Memory B cell (primary cell): Measurements from ENCODE around the gene RREB1.

Source experiments
- ATAC-seq: fragments of 150-1000 bp; cut with Tn5 transposase; 2 replicates; pipeline ENCODE4 v1.10.0; 2021; ENCODE audit warnings: low read depth, mild to moderate bottlenecking, moderate library complexity
- DNase-seq, 2 donors: peaks; one replicate each; pipeline ENCODE4 v3.0.0; 2022; ENCODE audit warnings: low spot score in 2 of 2
- H3K27ac Mint-ChIP-seq: one replicate; pipeline ENCODE4 v1.8.0; 2022; ENCODE audit warnings: mild to moderate bottlenecking, moderate library complexity, mixed read lengths
- H3K27me3 Mint-ChIP-seq: one replicate; pipeline ENCODE4 v1.8.0; 2022; ENCODE audit warnings: mixed read lengths
- H3K36me3 Mint-ChIP-seq: one replicate; pipeline ENCODE4 v1.8.0; 2022; ENCODE audit warnings: mild to moderate bottlenecking, mixed read lengths
- H3K4me1 Mint-ChIP-seq: one replicate; pipeline ENCODE4 v1.8.0; 2022; ENCODE audit warnings: mixed read lengths
- H3K4me3 Mint-ChIP-seq: one replicate; pipeline ENCODE4 v1.8.0; 2022; ENCODE audit warnings: mild to moderate bottlenecking, moderate library complexity, mixed read lengths
- H3K9me3 Mint-ChIP-seq: one replicate; pipeline ENCODE4 v1.8.0; 2022; ENCODE audit warnings: mixed read lengths

Gene RREB1

DNA sequence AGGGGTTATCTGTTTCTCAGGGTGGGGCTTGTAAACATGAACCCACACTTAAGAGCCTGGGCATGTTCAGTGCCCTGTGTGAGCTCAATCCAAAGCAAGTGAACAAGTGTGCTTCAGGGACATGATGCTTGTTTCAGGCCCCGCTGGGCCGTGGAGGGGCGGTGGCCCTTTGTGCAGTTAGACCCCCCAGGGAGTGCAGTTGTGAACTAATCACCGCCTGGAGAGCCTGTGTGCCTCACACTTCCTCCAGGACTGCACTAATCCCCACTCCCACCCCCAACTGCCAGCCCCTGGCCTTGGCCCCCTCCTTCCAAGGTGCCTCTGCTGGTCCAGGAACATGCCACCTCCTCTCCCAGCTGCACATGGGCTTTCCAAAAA lies 58.1 kb downstream of the RREB1 start:
- no peak for DNase-seq
- H3K4me1 Mint-ChIP-seq: peaks cover 51% of the 10 kb centered on the region
- H3K27ac Mint-ChIP-seq: no peak overlapping the region
- no peaks in the 10 kb centered on the region for H3K27me3 Mint-ChIP-seq
- H3K4me3 Mint-ChIP-seq: no peak overlapping the region
- no peak for ATAC-seq
- peaks cover 7% of the 10 kb centered on the region for H3K36me3 Mint-ChIP-seq
- H3K9me3 Mint-ChIP-seq: no peaks in the 10 kb centered on the region

DNA sequence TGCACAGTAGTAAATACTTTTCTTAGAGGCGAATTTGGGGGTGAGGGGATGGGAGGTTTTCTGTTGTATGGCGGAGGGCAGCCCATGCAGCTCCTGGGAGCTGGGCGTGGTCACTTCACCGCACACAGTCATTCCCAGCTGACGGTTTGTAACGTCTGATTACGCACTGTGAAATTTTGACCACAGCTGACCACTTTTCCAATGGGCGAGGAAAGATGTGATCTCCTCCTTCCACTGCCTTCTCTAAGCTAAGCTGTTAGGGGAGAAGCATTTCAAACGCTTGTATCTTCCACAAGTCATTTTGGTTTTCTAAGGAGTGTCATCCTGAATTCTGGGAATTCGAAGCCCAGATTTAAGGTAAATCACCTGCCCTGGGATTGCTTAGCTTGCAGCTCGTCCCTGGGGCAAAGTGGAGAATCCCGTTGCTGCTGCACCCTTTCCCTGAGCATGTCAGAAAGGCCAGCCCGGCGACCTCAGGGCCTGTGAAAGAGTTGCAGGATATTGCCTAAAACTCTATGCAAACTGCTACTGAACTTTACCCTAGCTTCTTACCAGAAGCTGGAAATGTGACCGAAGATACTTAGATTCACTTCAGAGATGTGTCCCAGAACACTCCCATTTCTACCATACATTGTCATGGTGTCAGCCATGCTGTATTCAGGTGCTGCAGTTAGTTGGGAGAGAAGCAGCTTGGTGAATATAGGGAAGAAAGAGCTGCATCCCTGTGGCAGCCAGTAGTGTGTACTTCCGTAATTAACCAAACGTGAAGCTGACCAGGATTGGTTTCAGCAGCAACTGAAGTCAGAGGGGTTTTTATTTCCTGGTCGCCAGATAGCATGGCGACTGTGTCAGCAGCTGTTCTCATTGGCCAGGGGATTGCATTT lies 58.9 kb downstream of the RREB1 start:
- DNase-seq (no peak), ATAC-seq (no peak)
- H3K4me1 Mint-ChIP-seq: peaks cover 53% of the 10 kb centered on the region
- no peaks in the 10 kb centered on the region for H3K9me3 Mint-ChIP-seq
- peaks cover 7% of the 10 kb centered on the region for H3K36me3 Mint-ChIP-seq
- no peak overlapping the region for H3K4me3 Mint-ChIP-seq
- no peaks in the 10 kb centered on the region for H3K27me3 Mint-ChIP-seq
- H3K27ac Mint-ChIP-seq: no peak overlapping the region

DNA sequence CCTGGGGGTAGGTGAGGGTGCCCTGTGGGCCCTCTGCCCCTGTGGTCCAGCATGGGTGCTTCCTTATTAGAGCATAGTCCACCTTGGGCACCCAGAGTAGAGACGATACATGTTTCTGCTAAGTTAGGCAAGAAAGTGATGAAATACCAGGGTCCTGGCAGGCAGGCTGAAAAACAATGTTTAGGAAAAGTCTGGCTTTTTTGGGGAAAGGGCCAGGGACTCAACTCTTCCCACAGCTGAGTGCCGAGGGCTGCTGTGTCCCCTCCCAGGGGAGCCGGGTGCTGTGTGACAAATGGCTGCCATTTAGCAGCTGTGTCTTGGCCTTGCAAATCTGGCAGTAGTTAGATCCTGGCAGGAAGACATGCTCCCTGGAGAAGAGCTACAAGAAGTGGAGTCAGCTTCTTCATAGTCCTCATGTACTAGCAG lies 61.5 kb downstream of the RREB1 start:
- Mint-ChIP-seq H3K36me3 (peaks cover 4% of the 10 kb centered on the region), H3K27ac (peak overlapping the region; percentile 53), H3K4me3 (no peak overlapping the region), H3K9me3 (no peaks in the 10 kb centered on the region), H3K4me1 (peaks cover 48% of the 10 kb centered on the region), H3K27me3 (no peaks in the 10 kb centered on the region)
- DNase-seq (no peak), ATAC-seq (no peak)

DNA sequence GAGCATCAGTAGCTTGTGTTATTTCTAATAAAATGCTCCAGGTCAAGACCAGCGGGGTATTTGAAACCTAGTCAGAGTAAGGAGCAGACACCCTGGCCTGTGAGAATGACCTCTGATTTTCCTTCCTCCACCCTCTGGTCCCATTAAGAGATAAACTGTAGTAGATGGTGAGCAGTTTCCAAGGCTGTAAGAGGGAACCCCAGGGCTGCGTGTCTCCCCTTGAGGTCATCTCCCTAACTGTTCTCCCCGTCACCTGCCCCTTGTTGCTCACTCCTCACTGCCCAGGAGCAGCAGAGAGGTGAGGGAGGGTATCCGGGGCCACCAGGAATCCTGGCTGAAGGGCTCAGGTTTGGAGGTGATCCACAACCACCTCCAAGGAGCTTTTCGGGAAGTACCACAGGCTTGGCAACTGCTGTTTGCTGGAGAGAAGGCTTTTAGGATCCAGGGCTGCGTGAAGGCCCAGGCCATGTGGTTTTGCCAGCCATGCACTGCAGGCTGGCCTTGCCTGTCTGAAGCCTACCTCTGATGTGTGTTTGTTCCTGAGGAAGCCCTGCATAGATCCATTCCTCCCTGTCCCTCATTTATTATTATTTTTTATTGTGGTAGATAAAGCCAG lies 62.5 kb downstream of the RREB1 start:
- Mint-ChIP-seq H3K27me3 (no peaks in the 10 kb centered on the region), H3K4me3 (no peak overlapping the region), H3K36me3 (peaks cover 4% of the 10 kb centered on the region), H3K27ac (peak overlapping the region; percentile 53), H3K9me3 (no peaks in the 10 kb centered on the region), H3K4me1 (peaks cover 41% of the 10 kb centered on the region)
- no peak for ATAC-seq
- no peak for DNase-seq

DNA sequence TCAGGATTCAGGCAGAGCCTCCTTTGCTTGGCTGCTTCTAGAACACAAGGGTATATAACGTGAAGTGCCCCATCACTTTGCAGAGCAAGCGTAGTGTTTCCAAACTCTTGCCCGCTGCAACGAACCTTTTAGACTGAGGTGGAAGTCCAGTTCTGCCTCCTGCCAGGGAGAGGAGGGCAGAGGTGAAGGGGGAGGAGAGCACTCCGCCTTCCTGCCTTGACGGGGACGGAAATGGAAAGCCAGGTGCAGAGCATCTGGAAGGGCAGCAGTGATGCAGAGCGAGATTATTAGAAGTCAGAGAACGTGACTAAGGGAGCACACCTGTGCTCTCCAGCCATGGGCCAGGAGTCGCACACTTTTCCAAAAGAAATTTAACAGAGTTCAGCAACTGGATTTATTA lies 63.4 kb downstream of the RREB1 start:
- Mint-ChIP-seq H3K4me3 (peak overlapping the region; percentile 24), H3K9me3 (no peaks in the 10 kb centered on the region), H3K27ac (no peak overlapping the region), H3K4me1 (peaks cover 34% of the 10 kb centered on the region), H3K27me3 (no peaks in the 10 kb centered on the region), H3K36me3 (peaks cover 4% of the 10 kb centered on the region)
- DNase-seq (no peak), ATAC-seq (no peak)

DNA sequence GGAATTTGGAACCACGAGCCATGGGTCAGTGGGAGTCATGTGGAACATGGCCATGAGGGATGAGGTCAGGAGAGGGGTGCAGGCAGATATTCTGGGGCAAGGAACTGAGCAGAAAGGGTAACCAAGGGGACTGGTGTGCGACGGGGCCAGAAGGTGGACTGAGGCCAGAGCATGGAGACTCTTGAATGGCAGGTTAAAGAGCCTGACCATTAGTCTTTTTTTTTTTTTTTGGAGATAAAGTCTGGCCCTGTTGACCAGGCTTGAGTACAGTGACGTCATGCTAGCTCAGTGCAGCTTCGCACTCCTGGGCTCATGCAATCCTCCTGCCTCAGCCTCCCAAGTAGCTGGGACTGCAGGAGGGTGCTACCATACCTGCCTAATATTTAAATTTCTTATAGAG lies 64.0 kb downstream of the RREB1 start:
- Mint-ChIP-seq H3K27me3 (no peaks in the 10 kb centered on the region), H3K36me3 (peaks cover 4% of the 10 kb centered on the region), H3K4me3 (no peak overlapping the region), H3K9me3 (no peaks in the 10 kb centered on the region), H3K4me1 (peaks cover 33% of the 10 kb centered on the region), H3K27ac (no peak overlapping the region)
- DNase-seq (no peak), ATAC-seq (no peak)

DNA sequence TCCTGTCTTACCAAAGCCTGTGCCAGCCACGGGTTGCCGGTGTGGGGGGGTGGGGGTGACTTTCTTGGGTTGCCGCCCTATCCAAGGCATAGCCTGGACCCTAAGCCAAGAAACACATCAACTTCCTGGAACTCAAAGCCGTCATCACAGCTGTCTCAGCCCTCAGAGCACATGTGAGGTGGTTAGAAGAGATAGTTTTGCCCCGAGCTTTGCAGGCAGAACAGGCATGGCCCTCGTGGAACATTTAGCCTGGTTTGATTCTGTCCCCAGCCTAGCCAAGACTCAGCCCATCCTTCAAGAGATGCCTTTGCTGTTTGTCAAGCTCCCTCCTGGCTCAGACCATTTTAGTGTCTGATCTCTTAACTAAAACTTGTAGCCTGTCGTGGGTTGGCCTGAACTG lies 64.9 kb downstream of the RREB1 start:
- H3K27me3 Mint-ChIP-seq: no peaks in the 10 kb centered on the region
- DNase-seq: no peak
- H3K9me3 Mint-ChIP-seq: no peaks in the 10 kb centered on the region
- H3K4me3 Mint-ChIP-seq: no peak overlapping the region
- no peak for ATAC-seq
- peaks cover 32% of the 10 kb centered on the region for H3K4me1 Mint-ChIP-seq
- peak overlapping the region; percentile 62 for H3K27ac Mint-ChIP-seq
- H3K36me3 Mint-ChIP-seq: peaks cover 4% of the 10 kb centered on the region

DNA sequence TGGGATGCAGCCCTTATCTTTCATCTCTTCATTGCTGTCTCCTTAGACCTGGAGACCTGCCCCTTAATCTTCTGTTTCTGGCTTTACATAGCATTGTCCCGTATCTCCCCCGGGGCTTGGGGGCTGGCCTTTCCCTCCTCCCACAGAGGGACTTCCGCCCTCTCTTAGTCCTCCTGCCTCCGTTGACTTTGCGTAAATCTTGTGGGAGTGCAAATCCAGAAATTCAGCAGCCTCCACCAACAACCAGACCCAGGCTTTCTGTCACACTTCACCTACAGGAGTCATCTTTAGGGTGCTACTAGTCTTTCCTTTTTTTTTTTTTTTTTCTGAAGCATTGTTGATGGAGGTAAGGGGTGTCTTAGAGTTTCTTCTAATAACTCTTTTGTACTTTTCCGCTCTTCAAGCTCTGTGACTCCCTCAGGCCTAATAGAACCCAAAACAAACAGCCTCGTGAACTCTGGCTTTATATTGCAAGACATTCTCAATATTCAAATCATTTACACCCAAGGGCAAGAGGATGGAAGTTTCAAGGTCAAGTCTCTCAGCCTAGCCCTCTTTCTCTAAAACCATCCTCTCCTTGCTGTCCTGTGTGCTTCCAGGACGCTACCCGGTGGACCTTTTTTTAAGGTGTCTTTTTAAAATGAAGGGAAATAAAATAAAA lies 66.2 kb downstream of the RREB1 start:
- Mint-ChIP-seq H3K36me3 (peaks cover 4% of the 10 kb centered on the region), H3K4me1 (peaks cover 30% of the 10 kb centered on the region), H3K27me3 (no peaks in the 10 kb centered on the region), H3K9me3 (no peaks in the 10 kb centered on the region), H3K27ac (peak overlapping the region; percentile 66), H3K4me3 (no peak overlapping the region)
- ATAC-seq (no peak), DNase-seq (no peak)

DNA sequence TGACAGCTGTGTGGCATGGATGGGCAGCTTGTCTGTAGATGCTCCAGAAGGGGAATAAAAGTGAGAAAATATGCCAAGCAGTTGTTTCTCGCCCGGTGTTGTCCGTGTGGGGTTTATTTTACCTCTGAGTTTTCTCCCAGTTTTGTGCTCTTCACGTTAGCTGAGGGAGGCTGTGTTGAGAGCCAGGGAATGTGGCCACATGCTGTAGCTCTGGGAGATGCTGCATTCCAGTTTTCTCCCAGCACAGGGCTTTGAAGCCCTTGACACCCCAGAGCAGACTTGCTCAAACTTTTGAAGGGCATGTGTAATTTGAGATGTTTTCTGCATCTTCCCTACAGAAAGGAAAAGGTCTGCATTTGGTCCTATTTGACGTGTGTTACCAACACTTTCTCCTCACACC lies 67.7 kb downstream of the RREB1 start:
- H3K4me3 Mint-ChIP-seq: no peak overlapping the region

DNA sequence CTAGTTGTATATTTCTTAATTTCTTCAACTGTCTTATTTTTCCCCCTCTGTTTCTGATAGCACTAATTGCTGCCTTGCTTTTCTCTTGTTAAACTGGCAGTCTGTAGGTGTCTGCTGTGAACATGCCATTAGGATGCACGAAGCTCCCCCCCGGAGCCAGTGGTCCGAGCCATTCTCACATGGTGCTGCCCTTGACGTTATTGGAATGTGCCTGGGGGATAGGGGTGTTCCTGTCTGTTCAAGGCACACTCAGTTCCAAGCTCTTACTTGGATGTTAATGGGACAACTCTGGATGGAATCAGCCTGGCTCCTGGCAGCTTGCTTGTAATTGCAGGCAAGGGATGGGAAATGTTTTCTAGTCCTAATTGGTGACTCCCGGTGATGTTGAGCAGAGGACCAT lies 68.4 kb downstream of the RREB1 start:
- DNase-seq (no peak), ATAC-seq (no peak)
- Mint-ChIP-seq H3K36me3 (peaks cover 13% of the 10 kb centered on the region), H3K9me3 (no peaks in the 10 kb centered on the region), H3K27ac (no peak overlapping the region), H3K27me3 (no peaks in the 10 kb centered on the region), H3K4me3 (no peak overlapping the region), H3K4me1 (peaks cover 14% of the 10 kb centered on the region)

More for the DNA sequence above, 67.7 kb downstream of the RREB1 start:
- Mint-ChIP-seq H3K4me1 (peaks cover 19% of the 10 kb centered on the region), H3K36me3 (peaks cover 8% of the 10 kb centered on the region), H3K27ac (no peak overlapping the region), H3K9me3 (no peaks in the 10 kb centered on the region), H3K27me3 (no peaks in the 10 kb centered on the region)
- ATAC-seq (no peak), DNase-seq (no peak)

DNA sequence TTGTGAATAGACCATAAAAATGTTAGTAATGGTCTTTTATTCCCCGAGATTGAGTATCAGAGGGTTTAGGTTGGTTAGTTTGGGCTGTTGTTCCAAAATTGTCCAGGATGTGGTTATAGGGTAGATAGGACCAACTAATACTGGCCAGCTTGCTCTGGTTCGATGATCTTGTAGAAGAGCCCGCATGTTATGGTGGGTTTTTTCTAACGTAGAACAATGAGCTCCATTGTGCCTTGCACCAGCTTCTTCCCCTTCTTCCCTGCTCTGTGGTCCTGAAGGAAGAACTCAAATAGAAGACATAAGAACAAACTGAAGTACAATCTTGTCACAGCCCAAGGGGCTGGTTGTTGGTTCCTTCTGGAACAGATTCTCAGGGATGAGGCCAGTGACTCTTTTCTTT lies 70.5 kb downstream of the RREB1 start:
- no peak overlapping the region for H3K27ac Mint-ChIP-seq
- no peaks in the 10 kb centered on the region for H3K9me3 Mint-ChIP-seq
- H3K4me3 Mint-ChIP-seq: no peak overlapping the region
- peaks cover 15% of the 10 kb centered on the region for H3K4me1 Mint-ChIP-seq
- no peaks in the 10 kb centered on the region for H3K27me3 Mint-ChIP-seq
- DNase-seq (no peak), ATAC-seq (no peak)
- peaks cover 19% of the 10 kb centered on the region for H3K36me3 Mint-ChIP-seq

DNA sequence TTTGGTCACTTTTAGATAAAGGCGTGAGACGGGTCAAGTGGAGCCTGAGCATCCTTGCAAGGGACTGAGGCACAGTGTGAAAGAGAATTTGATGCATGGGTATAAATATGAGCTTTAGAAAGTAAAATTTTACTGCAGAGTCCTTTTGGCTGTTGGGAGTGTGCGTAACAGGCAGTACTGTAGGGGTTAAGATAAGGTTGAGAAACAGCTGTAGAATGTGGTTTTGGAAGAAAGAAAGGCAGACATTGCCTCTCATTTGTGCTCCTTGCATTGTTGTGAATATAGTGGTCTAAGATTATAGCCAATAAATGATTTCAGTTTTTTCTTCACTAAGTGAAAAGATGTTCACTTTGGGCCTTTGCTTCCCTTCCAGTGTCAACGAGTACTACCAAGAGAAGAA lies 73.0 kb downstream of the RREB1 start:
- Mint-ChIP-seq H3K4me3 (no peak overlapping the region), H3K27me3 (no peaks in the 10 kb centered on the region), H3K27ac (no peak overlapping the region), H3K36me3 (peaks cover 26% of the 10 kb centered on the region), H3K4me1 (peaks cover 13% of the 10 kb centered on the region), H3K9me3 (no peaks in the 10 kb centered on the region)
- DNase-seq (no peak), ATAC-seq (no peak)

DNA sequence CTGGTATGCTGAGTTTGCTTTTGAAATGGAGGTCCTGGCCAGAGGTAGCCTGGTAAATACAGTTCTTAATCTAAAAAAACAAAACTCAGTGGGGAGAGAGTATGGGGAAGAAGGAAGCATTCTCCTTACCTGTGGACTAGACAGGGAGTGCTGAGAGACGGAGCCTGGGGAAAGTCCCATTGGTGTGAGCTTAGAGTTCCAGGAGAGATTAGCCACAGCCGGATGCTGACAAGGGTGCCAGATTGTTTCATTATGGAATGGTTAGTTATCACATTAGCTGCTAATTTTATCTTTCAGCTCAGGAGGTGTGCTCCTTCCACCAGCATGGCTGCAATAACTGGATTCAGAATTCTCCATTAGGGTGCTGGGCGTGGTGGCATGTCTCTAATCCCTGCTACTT lies 75.9 kb downstream of the RREB1 start:
- H3K27me3 Mint-ChIP-seq: no peaks in the 10 kb centered on the region
- H3K27ac Mint-ChIP-seq: no peak overlapping the region
- H3K4me3 Mint-ChIP-seq: no peak overlapping the region
- peaks cover 16% of the 10 kb centered on the region for H3K4me1 Mint-ChIP-seq
- no peaks in the 10 kb centered on the region for H3K9me3 Mint-ChIP-seq
- peaks cover 35% of the 10 kb centered on the region for H3K36me3 Mint-ChIP-seq
- DNase-seq: no peak
- ATAC-seq: no peak

DNA sequence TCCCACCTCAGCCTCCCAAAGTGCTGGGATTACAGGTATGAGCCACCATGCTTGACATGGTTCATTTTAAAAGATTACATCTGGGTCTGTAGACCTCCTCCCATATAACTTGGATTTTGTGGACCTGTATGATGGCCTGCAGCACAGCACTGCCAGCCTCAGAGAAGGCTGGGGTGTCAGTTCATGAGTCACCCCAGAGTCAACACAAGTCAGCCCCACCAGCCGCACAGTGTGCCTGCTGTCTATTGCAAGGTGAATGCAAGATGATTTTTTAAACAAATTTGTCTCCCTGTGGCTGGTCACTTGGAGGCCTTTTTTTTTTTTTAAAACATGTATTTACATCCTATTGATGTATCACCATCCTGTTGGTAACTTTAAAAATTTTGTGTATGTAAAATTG lies 76.7 kb downstream of the RREB1 start:
- no peaks in the 10 kb centered on the region for H3K27me3 Mint-ChIP-seq
- H3K27ac Mint-ChIP-seq: peak overlapping the region; percentile 59
- DNase-seq (no peak), ATAC-seq (no peak)
- no peak overlapping the region for H3K4me3 Mint-ChIP-seq
- H3K36me3 Mint-ChIP-seq: peaks cover 38% of the 10 kb centered on the region
- peaks cover 17% of the 10 kb centered on the region for H3K4me1 Mint-ChIP-seq
- H3K9me3 Mint-ChIP-seq: no peaks in the 10 kb centered on the region
